HL-60 (cell line): ENCODE data around the gene ALKBH7.

Experiments
- DNase-seq, 2 experiments: peaks; one replicate each; pipeline ENCODE4 v3.0.0-alpha.2; 2010 to 2020; ENCODE audit warnings: low read depth in 1 of 2, low spot score in 1 of 2
- H3K27ac ChIP-seq: fragments of 250-450 bp; sonication (Bioruptor Pico); replicated peaks from 2 replicates; pipeline ENCODE4 v1.5.1; 2020; ENCODE audit warnings: mild to moderate bottlenecking, moderate library complexity
- H3K27me3 ChIP-seq: fragments of 250-450 bp; sonication (Bioruptor Pico); 2 replicates; pipeline ENCODE4 v1.5.1; 2021; ENCODE audit warnings: mild to moderate bottlenecking, moderate library complexity; ENCODE audit not compliant: insufficient read depth, poor library complexity, severe bottlenecking
- H3K4me3 ChIP-seq: replicated peaks from 2 replicates; pipeline ENCODE4 v1.5.1; 2011; ENCODE audit warnings: mild to moderate bottlenecking, control low read depth, low read length; ENCODE audit not compliant: insufficient read depth
- GABPA ChIP-seq: IDR thresholded peaks from 2 replicates; pipeline ENCODE4 v1.6.1; 2012; ENCODE audit warnings: low read depth
- POLR2AphosphoS5 ChIP-seq: IDR thresholded peaks from 2 replicates; pipeline ENCODE4 v1.6.1; 2012; ENCODE audit warnings: low read depth
- SPI1 ChIP-seq: IDR thresholded peaks from 2 replicates; pipeline ENCODE4 v1.6.1; 2012; ENCODE audit warnings: low read depth, mild to moderate bottlenecking, borderline replicate concordance
- TF ChIP-seq, protein P1 (sequence below): IDR thresholded peaks from 2 replicates; pipeline ENCODE4 v1.6.1; 2012; ENCODE audit warnings: low read depth; ENCODE audit not compliant: insufficient replicate concordance
- TF ChIP-seq, protein P2 (sequence below): IDR thresholded peaks from one replicate; pipeline ENCODE4 v1.5.1; 2011; ENCODE audit warnings: low read length, control low read depth, inconsistent platforms; ENCODE audit not compliant: insufficient read depth

Gene ALKBH7

DNA sequence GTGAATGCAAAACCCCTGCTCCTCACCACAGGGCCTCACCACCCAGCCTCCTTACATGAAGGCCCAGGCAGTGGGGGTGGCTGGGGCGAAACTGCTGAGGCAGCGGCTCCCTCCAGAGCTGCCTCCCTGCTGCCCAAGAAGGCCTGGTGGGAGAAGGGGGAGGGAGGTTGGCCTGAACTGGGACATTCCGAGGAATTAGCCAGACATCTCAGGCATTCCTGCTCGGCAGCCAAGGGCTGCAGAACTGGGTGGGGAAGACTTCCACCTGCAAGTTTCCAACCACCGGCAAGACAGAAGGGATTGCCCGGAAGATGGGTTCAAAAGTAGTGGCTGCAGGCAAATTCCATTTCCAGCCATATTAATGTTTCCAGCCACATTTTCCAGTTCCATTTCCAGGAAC, 5.4 kb downstream of the ALKBH7 start:
- DNase-seq = no peak
- Histone ChIP-seq H3K27me3 (no peaks in the 10 kb centered on the region), H3K4me3 (no peak overlapping the region), H3K27ac (no peak overlapping the region)
- 0 out of 2 replicates have a peak, but pooled peaks have one; percentile 1 for TF ChIP-seq POLR2AphosphoS5
- TF ChIP-seq SPI1 = no peak

DNA sequence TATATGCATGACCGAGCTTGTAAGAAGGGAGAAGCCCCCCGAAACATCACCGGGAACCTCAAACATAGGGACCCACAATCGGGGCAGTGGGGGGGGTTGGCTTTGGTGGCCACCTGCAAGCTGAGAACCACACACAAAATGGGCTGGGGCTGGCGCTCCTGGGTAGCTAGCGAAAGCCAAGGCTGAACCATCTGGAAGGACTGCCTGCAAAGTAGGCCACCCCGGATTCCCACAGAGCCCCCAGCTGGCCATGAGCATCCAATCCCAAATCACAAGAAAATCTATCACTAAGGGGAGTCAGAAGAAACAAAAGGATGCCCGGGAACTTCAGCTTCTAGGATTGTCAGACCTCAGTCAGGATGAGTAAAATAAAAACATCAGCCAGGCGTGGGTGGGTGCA, 5.9 kb downstream of the ALKBH7 start:
- Histone ChIP-seq H3K4me3 (no peak overlapping the region), H3K27ac (no peak overlapping the region), H3K27me3 (no peaks in the 10 kb centered on the region)
- DNase-seq = no peak
- TF ChIP-seq, protein P1, sequence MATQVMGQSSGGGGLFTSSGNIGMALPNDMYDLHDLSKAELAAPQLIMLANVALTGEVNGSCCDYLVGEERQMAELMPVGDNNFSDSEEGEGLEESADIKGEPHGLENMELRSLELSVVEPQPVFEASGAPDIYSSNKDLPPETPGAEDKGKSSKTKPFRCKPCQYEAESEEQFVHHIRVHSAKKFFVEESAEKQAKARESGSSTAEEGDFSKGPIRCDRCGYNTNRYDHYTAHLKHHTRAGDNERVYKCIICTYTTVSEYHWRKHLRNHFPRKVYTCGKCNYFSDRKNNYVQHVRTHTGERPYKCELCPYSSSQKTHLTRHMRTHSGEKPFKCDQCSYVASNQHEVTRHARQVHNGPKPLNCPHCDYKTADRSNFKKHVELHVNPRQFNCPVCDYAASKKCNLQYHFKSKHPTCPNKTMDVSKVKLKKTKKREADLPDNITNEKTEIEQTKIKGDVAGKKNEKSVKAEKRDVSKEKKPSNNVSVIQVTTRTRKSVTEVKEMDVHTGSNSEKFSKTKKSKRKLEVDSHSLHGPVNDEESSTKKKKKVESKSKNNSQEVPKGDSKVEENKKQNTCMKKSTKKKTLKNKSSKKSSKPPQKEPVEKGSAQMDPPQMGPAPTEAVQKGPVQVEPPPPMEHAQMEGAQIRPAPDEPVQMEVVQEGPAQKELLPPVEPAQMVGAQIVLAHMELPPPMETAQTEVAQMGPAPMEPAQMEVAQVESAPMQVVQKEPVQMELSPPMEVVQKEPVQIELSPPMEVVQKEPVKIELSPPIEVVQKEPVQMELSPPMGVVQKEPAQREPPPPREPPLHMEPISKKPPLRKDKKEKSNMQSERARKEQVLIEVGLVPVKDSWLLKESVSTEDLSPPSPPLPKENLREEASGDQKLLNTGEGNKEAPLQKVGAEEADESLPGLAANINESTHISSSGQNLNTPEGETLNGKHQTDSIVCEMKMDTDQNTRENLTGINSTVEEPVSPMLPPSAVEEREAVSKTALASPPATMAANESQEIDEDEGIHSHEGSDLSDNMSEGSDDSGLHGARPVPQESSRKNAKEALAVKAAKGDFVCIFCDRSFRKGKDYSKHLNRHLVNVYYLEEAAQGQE = no peak
- TF ChIP-seq GABPA (no peak), SPI1 (no peak), POLR2AphosphoS5 (0 out of 2 replicates have a peak, but pooled peaks have one; percentile 4)
- TF ChIP-seq, protein P2, sequence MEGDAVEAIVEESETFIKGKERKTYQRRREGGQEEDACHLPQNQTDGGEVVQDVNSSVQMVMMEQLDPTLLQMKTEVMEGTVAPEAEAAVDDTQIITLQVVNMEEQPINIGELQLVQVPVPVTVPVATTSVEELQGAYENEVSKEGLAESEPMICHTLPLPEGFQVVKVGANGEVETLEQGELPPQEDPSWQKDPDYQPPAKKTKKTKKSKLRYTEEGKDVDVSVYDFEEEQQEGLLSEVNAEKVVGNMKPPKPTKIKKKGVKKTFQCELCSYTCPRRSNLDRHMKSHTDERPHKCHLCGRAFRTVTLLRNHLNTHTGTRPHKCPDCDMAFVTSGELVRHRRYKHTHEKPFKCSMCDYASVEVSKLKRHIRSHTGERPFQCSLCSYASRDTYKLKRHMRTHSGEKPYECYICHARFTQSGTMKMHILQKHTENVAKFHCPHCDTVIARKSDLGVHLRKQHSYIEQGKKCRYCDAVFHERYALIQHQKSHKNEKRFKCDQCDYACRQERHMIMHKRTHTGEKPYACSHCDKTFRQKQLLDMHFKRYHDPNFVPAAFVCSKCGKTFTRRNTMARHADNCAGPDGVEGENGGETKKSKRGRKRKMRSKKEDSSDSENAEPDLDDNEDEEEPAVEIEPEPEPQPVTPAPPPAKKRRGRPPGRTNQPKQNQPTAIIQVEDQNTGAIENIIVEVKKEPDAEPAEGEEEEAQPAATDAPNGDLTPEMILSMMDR = no peak

DNA sequence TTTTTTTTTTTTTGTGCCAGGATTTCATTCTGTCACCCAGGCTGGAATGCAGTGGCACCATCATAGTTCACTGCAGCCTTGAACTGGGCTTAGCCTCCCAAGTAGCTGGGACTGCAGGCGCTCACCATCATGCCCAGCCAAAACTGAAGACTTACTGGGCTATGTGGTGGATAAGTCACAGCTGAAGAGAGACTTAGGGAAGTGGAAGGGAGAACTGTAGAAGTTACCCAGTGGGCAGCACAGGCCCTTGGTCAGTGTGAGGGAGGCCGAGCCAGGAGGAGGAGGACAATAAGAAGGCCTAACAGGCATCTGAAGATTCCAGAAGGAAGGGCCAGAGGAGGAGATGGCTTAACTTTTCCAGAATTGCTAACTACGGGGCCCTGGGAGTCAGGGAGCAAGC, 7.2 kb downstream of the ALKBH7 start:
- no peak overlapping the region for H3K27ac ChIP-seq
- DNase-seq = no peak
- TF ChIP-seq POLR2AphosphoS5 (no peak), SPI1 (no peak), GABPA (no peak)
- TF ChIP-seq, protein P2 = no peak
- TF ChIP-seq, protein P1 = no peak
- H3K27me3 ChIP-seq = no peaks in the 10 kb centered on the region
- H3K4me3 ChIP-seq = no peak overlapping the region

DNA sequence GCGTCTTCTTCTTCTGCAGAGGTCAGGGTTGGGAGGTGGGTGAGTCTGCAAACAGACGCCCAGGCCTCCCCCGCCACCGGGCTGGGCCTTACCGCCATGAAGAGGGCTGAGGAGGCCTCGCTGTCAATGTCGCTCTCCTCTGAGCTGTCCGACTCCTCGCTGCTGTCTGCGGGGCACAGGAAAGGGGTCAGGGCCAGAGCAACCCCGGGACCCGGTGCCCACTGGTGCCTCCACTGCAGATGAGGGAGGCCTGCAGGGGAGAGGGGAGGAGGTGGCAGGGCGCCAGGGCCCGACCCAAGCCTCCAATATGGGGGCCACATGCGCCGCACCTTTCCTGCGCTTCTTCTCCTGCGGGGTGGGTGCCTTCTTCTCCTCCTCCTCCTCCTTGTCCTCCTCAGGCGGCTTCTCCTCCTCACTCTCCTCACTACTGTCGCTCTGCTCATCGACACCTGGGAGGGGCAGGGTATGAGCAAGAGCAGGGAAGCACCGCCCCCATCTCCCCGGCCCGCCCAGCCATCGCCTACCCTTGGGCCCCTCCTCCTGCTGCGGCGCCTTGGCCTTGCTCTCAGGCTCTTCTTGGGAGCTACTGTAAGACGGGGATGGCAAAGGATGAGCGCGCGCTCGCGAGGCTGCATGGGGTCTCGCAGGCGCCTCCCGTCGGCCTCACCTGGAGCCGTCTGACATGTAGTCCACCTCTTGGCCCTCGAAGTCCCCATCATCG, 8.6 kb downstream of the ALKBH7 start:
- H3K27me3 ChIP-seq = no peaks in the 10 kb centered on the region
- no peak for DNase-seq
- no peak overlapping the region for H3K27ac ChIP-seq
- no peak for TF ChIP-seq POLR2AphosphoS5
- TF ChIP-seq, protein P1 = no peak
- TF ChIP-seq GABPA = no peak
- no peak for TF ChIP-seq SPI1
- TF ChIP-seq, protein P2 = no peak
- no peak overlapping the region for H3K4me3 ChIP-seq
